HG03139 (cell line): ENCODE results near the gene GRB7.
"Not testable (repeated sequence)": the region's sequence is repeated elsewhere in the genome, so short reads cannot be mapped to it uniquely, and the experiment has no call there.

Source experiments
- ATAC-seq: cut with Tn5 transposase; IDR thresholded peaks from one replicate; pipeline ENCODE4 v1.9.1; 2021; ENCODE audit not compliant: unreplicated experiment

The GRB7 gene

DNA sequence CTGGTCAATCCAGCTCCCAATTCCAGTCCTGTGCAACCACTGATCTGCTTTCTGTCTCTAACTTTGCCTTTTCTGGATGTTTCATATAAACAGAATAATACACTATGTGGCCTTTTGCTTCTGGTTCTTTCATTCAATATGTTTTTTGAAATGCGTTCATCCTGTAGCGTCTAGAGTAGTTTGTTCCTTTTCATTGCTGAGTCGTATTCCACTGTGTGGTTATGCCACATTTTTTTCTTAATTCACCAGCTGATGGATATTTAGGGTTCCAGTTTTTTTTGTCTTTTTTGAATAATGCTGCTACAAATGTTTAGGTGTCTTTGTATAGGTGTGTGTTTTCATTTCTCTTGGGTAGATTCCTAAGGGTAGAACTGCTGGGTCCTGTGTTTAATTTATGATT lies 5.2 kb upstream of the GRB7 start:
- ATAC-seq, result no peak

DNA sequence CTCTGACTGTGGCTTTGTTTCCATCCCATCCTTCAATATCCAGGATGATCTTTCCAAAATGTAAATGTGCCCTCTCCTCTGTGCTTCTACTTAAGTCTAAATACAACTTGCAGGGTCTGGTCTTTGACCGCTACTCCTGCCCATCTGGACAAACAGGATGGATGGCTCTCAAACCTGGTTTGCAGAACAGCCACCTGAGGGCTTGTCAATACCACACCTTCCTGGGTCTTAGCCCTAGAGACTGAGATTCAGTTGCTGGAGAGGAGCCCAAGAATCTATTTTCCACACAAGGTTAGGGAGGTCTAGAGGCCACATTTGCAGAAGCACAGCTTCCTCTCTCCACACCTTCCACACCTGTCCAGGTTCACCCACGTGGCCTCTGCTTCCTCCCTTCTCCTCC lies 1.9 kb upstream of the GRB7 start:
- no peak for ATAC-seq

DNA sequence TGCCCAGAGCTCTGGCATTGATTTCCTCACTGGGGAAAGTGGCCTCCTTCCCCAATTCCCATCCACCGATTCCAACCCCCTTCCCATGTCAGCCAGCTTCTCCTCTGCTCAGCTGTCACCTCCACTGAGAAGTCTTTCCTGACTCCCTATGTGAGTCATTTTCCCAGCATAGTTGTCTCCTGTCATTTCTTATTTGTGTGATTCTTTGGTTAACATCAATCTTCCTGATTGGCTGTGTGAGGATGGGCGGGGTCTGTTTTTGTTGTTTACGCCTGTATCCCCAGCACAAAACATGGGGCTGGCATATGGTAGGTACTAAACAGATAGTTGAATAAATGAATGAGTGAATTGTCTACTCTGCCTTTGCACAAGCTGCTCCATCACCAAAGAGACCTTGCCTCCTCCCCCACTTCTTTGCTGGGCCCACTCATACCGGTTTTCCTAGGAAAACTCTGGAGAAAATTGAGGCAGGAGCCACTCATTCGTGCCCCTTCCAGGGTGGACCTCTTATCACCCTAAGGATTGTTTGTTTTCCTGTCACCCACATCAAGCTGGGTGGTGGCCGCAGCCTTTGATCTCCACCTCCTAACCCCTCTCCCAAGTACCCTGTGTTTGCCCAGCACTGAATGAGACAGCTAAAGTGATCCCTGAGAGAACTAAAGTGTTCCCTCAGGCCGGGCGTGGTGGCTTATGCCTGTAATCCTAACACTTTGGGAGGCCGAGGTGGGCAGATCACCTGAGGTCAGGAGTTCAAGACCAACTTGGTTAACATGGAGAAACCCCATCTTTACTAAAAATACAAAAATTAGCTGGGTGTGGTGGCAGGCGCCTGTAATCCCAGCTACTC lies 1.2 kb upstream of the GRB7 start:
- ATAC-seq, result no peak

- ATAC-seq, result no peak
These were observed 455 bp upstream of the GRB7 start for GRCh38 chr17:39737206-39737759.

- ATAC-seq, result no peak
These were observed 797 bp downstream of the GRB7 start for GRCh38 chr17:39738568-39738901.

- ATAC-seq, result no peak
These were observed 1.5 kb downstream of the GRB7 start for GRCh38 chr17:39738983-39739884.

GRCh38 chr17:39739885-39740356 lies 2.2 kb downstream of the GRB7 start:
- no peak for ATAC-seq

GRCh38 chr17:39740357-39741111 lies 2.8 kb downstream of the GRB7 start:
- no peak for ATAC-seq

DNA sequence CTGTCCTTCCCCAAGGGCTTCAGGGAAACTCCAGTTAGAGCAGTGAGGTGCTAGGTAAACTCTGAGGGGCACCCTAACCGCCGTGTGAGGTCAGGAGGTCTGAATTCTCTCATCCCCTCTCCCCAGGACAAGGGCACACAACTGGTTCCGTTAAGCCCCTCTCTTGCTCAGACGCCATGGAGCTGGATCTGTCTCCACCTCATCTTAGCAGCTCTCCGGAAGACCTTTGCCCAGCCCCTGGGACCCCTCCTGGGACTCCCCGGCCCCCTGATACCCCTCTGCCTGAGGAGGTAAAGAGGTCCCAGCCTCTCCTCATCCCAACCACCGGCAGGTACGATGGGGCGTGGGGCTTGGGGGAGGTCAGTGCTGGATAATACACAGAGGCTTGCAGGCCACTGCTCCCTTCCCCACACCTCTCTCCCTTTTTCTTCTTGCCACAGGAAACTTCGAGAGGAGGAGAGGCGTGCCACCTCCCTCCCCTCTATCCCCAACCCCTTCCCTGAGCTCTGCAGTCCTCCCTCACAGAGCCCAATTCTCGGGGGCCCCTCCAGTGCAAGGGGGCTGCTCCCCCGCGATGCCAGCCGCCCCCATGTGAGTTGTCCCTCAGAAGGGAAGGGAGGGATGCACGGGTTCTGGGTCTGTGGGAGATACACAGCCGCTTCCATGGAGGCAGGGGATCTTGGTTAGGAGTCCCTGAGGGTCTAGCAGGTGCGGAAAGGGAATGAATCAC lies 4.6 kb downstream of the GRB7 start:
- no peak for ATAC-seq

DNA sequence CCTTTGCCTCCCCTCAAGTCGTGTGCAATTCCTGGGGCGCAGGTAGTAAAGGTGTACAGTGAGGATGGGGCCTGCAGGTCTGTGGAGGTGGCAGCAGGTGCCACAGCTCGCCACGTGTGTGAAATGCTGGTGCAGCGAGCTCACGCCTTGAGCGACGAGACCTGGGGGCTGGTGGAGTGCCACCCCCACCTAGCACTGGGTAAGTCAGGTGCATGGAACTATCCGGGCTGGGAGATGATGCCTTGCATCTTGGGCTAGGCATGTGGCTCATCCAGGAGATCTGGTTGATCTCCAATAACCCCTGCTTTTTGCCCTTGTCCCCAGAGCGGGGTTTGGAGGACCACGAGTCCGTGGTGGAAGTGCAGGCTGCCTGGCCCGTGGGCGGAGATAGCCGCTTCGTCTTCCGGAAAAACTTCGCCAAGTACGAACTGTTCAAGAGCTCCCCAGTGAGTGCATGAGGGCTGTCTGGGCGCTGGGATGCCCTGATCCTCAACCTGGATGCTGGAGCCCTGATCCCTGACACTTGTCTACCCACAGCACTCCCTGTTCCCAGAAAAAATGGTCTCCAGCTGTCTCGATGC lies 5.2 kb downstream of the GRB7 start:
- no peak for ATAC-seq

GRCh38 chr17:39744075-39744835 lies 6.5 kb downstream of the GRB7 start:
- no peak for ATAC-seq

- ATAC-seq, result no peak
These were observed 7.1 kb downstream of the GRB7 start for GRCh38 chr17:39744836-39745215.

GRCh38 chr17:39745335-39746144 lies 7.8 kb downstream of the GRB7 start:
- ATAC-seq, result no peak

GRCh38 chr17:39746145-39746461 lies 8.4 kb downstream of the GRB7 start:
- no peak for ATAC-seq

- no peak for ATAC-seq
These were observed 10.0 kb downstream of the GRB7 start for GRCh38 chr17:39747745-39748144.

DNA sequence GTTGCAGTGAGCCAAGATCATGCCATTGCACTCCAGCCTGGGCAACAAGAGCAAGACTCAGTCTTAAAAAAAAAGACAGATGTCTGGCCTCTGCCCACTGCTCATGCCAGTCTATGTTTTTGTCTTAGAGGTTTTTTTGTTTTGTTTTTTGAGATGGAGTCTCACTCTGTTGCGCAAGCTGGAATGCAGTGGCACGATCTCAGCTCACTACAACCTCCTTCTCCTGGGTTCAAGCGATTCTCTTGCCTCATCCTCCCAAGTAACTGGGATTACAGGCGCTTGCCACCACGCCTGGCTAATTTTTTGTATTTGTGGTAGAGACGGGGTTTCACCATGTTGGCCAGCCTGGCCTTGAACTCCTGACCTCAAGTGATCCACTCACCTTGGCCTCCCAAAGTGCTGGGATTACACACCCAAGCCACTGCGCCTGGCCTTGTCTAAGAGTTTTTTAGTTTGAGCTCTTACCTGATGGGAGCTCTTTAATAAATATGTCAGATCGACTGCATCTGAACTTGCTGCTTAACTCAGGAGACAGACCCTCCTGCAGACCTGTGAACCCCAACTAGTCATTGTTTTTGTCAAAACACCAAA lies 10.8 kb downstream of the GRB7 start:
- ATAC-seq, result not testable (repeated sequence)

DNA sequence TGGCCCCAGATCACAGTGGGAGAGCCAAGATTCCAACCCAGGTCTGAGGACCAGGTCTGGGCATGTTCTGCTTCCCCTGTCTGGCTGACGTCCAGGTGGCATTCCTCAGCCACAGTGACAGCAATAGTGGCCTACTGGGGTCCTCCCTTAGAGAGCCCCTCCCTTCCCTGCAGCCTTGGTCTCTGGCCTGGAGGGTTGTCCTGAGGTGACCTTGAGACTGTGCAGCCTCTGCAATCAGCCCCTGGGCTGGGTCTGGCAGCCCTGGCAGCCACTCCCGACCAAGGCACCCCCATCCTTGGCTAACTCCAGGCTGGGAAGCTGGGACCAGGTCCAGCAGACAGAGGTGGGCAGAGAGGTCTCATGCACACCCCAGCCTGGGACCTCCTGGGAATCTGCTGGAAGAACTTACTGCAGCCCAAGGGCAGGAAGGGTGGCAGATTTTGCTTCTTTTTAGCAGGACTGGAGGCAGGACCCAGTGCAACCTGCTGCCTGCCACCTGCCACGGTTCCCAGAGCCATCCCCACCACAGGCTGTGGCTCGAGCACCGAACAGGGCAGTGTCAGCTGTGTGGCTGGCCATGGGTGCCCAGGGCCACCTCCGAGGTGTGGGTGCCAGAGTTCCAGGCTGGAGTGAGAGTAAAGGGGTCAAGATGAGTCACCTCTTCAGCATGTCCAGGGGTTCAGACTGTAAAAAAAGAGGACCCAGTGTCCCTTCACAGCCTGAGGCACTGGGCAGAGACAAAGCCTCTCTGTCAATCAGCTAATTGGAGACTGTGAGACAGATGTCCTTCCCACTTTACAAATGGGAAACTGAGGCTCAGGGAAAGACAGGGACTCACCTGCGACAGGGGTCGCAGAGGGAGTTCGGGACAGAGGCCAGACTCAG lies 12.6 kb downstream of the GRB7 start:
- no peak for ATAC-seq
